HCT116 (cell line): ENCODE measurements around the gene SLC9A9. TPM values are rescaled to one million over a fixed set of nuclear protein-coding genes. Genes with fewer than 3 reads are reported as not detected.

Experiments
- ATAC-seq: fragments of 200-7000 bp; cut with Tn5 transposase; 2 replicates; pipeline ENCODE4 v1.9.1; 2020; ENCODE audit warnings: mild to moderate bottlenecking, moderate library complexity
- BruUV-seq: library from RNA; stranded (reverse); fragments of 400-500 nt; replicated peaks from 2 replicates; lab custom pipeline; 2021; lab: Mats Ljungman, UMichigan
- CTCF ChIA-PET: fragments of 300-600 bp; sonication (Branson Sonifier 250); formaldehyde crosslinking; loops from one replicate; lab custom pipeline; 2021; ENCODE audit warnings: antibody characterized with exemption; lab: Charles Lee
- POLR2A ChIA-PET: fragments of 300-600, 350-600 bp; sonication (Branson Sonifier 250); formaldehyde crosslinking; loops from one replicate; lab custom pipeline; 2021; ENCODE audit warnings: antibody characterized with exemption; lab: Charles Lee
- RAD21 ChIA-PET, 2 experiments: fragments of 300-600 bp; sonication (Branson Sonifier 250); formaldehyde crosslinking; loops; one replicate each; lab custom pipeline; 2023; ENCODE audit warnings: low total read pairs in 2 of 2; ENCODE audit not compliant: uncharacterized antibody in 2 of 2, unreplicated experiment in 2 of 2, low non-redundant PET in 1 of 2; lab: Charles Lee
- DNase-seq: peaks from one replicate; pipeline ENCODE4 v3.0.0-alpha.2; 2010; ENCODE audit warnings: low read depth, low spot score
- H2AFZ ChIP-seq: fragments of 200-600 bp; shearing (Covaris generic), sonication (generic); 2 replicates; pipeline ENCODE4 v1.6.1; 2017; ENCODE audit warnings: low read depth, mixed run types, mixed read lengths, antibody characterized with exemption, low read length; ENCODE audit not compliant: poor library complexity, severe bottlenecking
- H3K27ac ChIP-seq: 2 replicates; pipeline ENCODE4 v1.5.1; 2012; ENCODE audit warnings: low read depth, low read length
- H3K27me3 ChIP-seq: fragments of 200-600 bp; sonication (generic); 2 replicates; pipeline ENCODE4 v1.6.1; 2016; ENCODE audit warnings: mixed run types, low read length, mixed read lengths; ENCODE audit not compliant: insufficient read depth
- H3K36me3 ChIP-seq, 2 experiments: fragments of 200-500 bp in 1 of 2; fragments of 200-600 bp in 1 of 2; sonication (Bioruptor generic) in 1 of 2; sonication (generic) in 1 of 2; 2 replicates each; pipeline versions ENCODE4 v1.5.1 to v1.6.1; 2014 to 2016; ENCODE audit warnings: low read length in 2 of 2, inconsistent platforms in 1 of 2, mixed read lengths in 1 of 2, mixed run types in 1 of 2; ENCODE audit not compliant: insufficient read depth in 2 of 2, control insufficient read depth in 1 of 2
- H3K4me1 ChIP-seq, 2 experiments: fragments of 200-600 bp in 1 of 2; sonication (generic) in 1 of 2; 2 replicates each; pipeline versions ENCODE4 v1.5.1 to v1.6.1; 2012 to 2017; ENCODE audit warnings: low read length in 2 of 2, inconsistent platforms in 1 of 2, mild to moderate bottlenecking in 1 of 2, mixed read lengths in 1 of 2, mixed run types in 1 of 2, moderate library complexity in 1 of 2; ENCODE audit not compliant: insufficient read depth in 2 of 2, control insufficient read depth in 1 of 2
- H3K4me2 ChIP-seq: fragments of 200-600 bp; sonication (generic); 2 replicates; pipeline ENCODE4 v1.6.1; 2017; ENCODE audit warnings: mixed run types, low read length, mixed read lengths
- H3K4me3 ChIP-seq, 2 experiments: fragments of 200-600 bp in 1 of 2; sonication (generic) in 1 of 2; replicated peaks in 1 of 2; 2 replicates each; pipeline ENCODE4 v1.5.1; 2011 to 2016; ENCODE audit warnings: low read length in 2 of 2, control low read depth in 1 of 2, low read depth in 1 of 2, mild to moderate bottlenecking in 1 of 2, mixed read lengths in 1 of 2, mixed run types in 1 of 2
- H3K79me2 ChIP-seq: fragments of 200-600 bp; sonication (generic); 2 replicates; pipeline ENCODE4 v1.6.1; 2017; ENCODE audit warnings: mild to moderate bottlenecking, mixed run types, low read length, moderate library complexity, mixed read lengths; ENCODE audit not compliant: insufficient read depth
- H3K9ac ChIP-seq: fragments of 200-600 bp; sonication (generic); 2 replicates; pipeline ENCODE4 v1.6.1; 2016; ENCODE audit warnings: low read length, mixed read lengths
- H3K9me2 ChIP-seq: fragments of 200-600 bp; sonication (generic), shearing (Covaris generic); 2 replicates; pipeline ENCODE4 v1.6.1; 2017; ENCODE audit warnings: mixed run types, mild to moderate bottlenecking, moderate library complexity; ENCODE audit not compliant: insufficient read depth
- H3K9me3 ChIP-seq, 2 experiments: fragments of 200-500 bp in 1 of 2; fragments of 200-600 bp in 1 of 2; sonication (Bioruptor generic) in 1 of 2; sonication (generic) in 1 of 2; 2 replicates each; pipeline ENCODE4 v1.6.1; 2014 to 2017; ENCODE audit warnings: low read length in 2 of 2, mixed read lengths in 2 of 2, inconsistent platforms in 1 of 2, low read depth in 1 of 2, mild to moderate bottlenecking in 1 of 2, mixed run types in 1 of 2, moderate library complexity in 1 of 2; ENCODE audit not compliant: control insufficient read depth in 1 of 2, insufficient read depth in 1 of 2
- H4K20me1 ChIP-seq: fragments of 200-600 bp; sonication (generic), shearing (Covaris generic); 2 replicates; pipeline ENCODE4 v1.6.1; 2017; ENCODE audit warnings: mixed run types, mild to moderate bottlenecking, moderate library complexity; ENCODE audit not compliant: insufficient read depth
- CBX3 ChIP-seq: IDR thresholded peaks from 2 replicates; pipeline ENCODE4 v1.6.1; 2012; ENCODE audit warnings: low read depth
- CEBPB ChIP-seq: IDR thresholded peaks from 2 replicates; pipeline ENCODE4 v1.6.1; 2012; ENCODE audit warnings: low read depth
- CTCF ChIP-seq, 3 experiments: fragments of 200-600 bp in 1 of 3; sonication (generic) in 1 of 3; IDR thresholded peaks in 2 of 3; conservative IDR thresholded peaks in 1 of 3; 2 replicates each; pipeline ENCODE4 v1.5.1; 2012 to 2017; ENCODE audit warnings: low read depth in 2 of 3, low read length in 2 of 3, antibody characterized with exemption in 1 of 3, borderline replicate concordance in 1 of 3, control low read depth in 1 of 3, mild to moderate bottlenecking in 1 of 3, mixed read lengths in 1 of 3, mixed run types in 1 of 3, moderate library complexity in 1 of 3; ENCODE audit not compliant: insufficient read depth in 1 of 3
- EGR1 ChIP-seq: IDR thresholded peaks from 2 replicates; pipeline ENCODE4 v1.6.1; 2012; ENCODE audit warnings: low read depth
- EZH2 ChIP-seq: fragments of 200-600 bp; sonication (generic); IDR thresholded peaks from 2 replicates; pipeline ENCODE4 v1.6.1; 2017; ENCODE audit warnings: antibody characterized with exemption, mixed run types
- EZH2phosphoT487 ChIP-seq: fragments of 200-600 bp; IDR thresholded peaks from 2 replicates; pipeline ENCODE4 v1.6.1; 2018; ENCODE audit warnings: antibody characterized with exemption, borderline replicate concordance
- FOSL1 ChIP-seq: IDR thresholded peaks from 2 replicates; pipeline ENCODE4 v1.6.1; 2012; ENCODE audit warnings: low read depth
- JUND ChIP-seq: IDR thresholded peaks from 2 replicates; pipeline ENCODE4 v1.6.1; 2012
- MAX ChIP-seq: IDR thresholded peaks from 2 replicates; pipeline ENCODE4 v1.6.1; 2012
- POLR2A ChIP-seq: IDR thresholded peaks from 2 replicates; pipeline ENCODE4 v1.7.0; 2011; ENCODE audit warnings: borderline replicate concordance; ENCODE audit not compliant: insufficient read depth, insufficient read length; ENCODE audit errors: extremely low read depth
- POLR2AphosphoS5 ChIP-seq: IDR thresholded peaks from 2 replicates; pipeline ENCODE4 v1.6.1; 2011; ENCODE audit warnings: mild to moderate bottlenecking, low read depth, low read length, moderate library complexity
- RAD21 ChIP-seq: IDR thresholded peaks from 2 replicates; pipeline ENCODE4 v1.6.1; 2012; ENCODE audit warnings: low read depth, mild to moderate bottlenecking
- SIN3A ChIP-seq: IDR thresholded peaks from 2 replicates; pipeline ENCODE4 v1.6.1; 2012; ENCODE audit warnings: low read depth
- SP1 ChIP-seq: IDR thresholded peaks from 2 replicates; pipeline ENCODE4 v1.6.1; 2012; ENCODE audit warnings: low read depth
- SRF ChIP-seq: IDR thresholded peaks from 2 replicates; pipeline ENCODE4 v1.6.1; 2012; ENCODE audit warnings: low read depth
- TCF7L2 ChIP-seq: IDR thresholded peaks from 2 replicates; pipeline ENCODE4 v1.7.0; 2011; ENCODE audit warnings: borderline replicate concordance, inconsistent platforms; ENCODE audit not compliant: insufficient read depth, insufficient read length; ENCODE audit errors: extremely low read depth
- YY1 ChIP-seq: IDR thresholded peaks from 2 replicates; pipeline ENCODE4 v1.6.1; 2011; ENCODE audit warnings: low read length, low read depth, moderate library complexity, mild to moderate bottlenecking; ENCODE audit not compliant: insufficient replicate concordance; ENCODE audit errors: extremely low read depth
- ZBTB33 ChIP-seq: IDR thresholded peaks from 2 replicates; pipeline ENCODE4 v1.6.1; 2011; ENCODE audit warnings: mild to moderate bottlenecking, low read length, moderate library complexity; ENCODE audit not compliant: insufficient replicate concordance; ENCODE audit errors: extremely low read depth
- ZFX ChIP-seq: fragments of 450-650 bp; IDR thresholded peaks from 2 replicates; pipeline ENCODE4 v1.6.1; 2017
- ZNF274 ChIP-seq: fragments of 200-500 bp; sonication (Bioruptor generic); IDR thresholded peaks from 2 replicates; pipeline ENCODE4 v1.6.1; 2014; ENCODE audit warnings: mild to moderate bottlenecking, low read depth, low read length, inconsistent platforms
- intact Hi-C: fragments of 100-400 bp; cut with micrococcal nuclease; formaldehyde crosslinking; loops from 2 replicates; pipeline ENCODE4 v1.10.0; 2022
- total RNA-seq: library from RNA; stranded (reverse); gene quantifications from one replicate; pipeline ENCODE4 v1.2.1, GENCODE V29; 2021; ENCODE audit not compliant: unreplicated experiment

The SLC9A9 gene
- total RNA-seq, 1 experiment from 2014 or later, result 0.20 TPM

- Histone ChIP-seq H3K36me3 (no peaks in the 10 kb centered on the region), H2AFZ (no peak overlapping the region), H3K4me2 (no peak overlapping the region), H3K9me2 (no peaks in the 10 kb centered on the region), H3K9ac (no peak overlapping the region), H3K79me2 (no peaks in the 10 kb centered on the region), H3K27me3 (0 out of 2 replicates have a peak, but pooled peaks cover 5% of the 10 kb centered on the region), H3K4me1 (no peaks in the 10 kb centered on the region), H3K9me3 (no peaks in the 10 kb centered on the region), H3K27ac (no peak overlapping the region), H4K20me1 (no peaks in the 10 kb centered on the region), H3K4me3 (no peak overlapping the region)
- POLR2A ChIA-PET, result no interaction called here
- no peak for TF ChIP-seq RAD21
- TF ChIP-seq ZFX, result no peak
- TF ChIP-seq EGR1, result no peak
- no peak for TF ChIP-seq ZNF274
- TF ChIP-seq SRF, result no peak
- no peak for TF ChIP-seq CTCF (IDR thresholded peaks at IDR 0.05 in 2 of 3, conservative IDR thresholded peaks at IDR 0.05 in 1 of 3; ENCODE audit: borderline replicate concordance in 1 of 3, insufficient read depth in 1 of 3, low read depth in 2 of 3, low read length in 2 of 3)
- TF ChIP-seq SP1, result no peak
- TF ChIP-seq EZH2phosphoT487, result no peak
- TF ChIP-seq CBX3, result no peak
- TF ChIP-seq FOSL1, result no peak
- TF ChIP-seq YY1, result no peak
- TF ChIP-seq POLR2A, result no peak
- no peak for TF ChIP-seq POLR2AphosphoS5
- TF ChIP-seq EZH2, result no peak
- TF ChIP-seq ZBTB33, result no peak
- TF ChIP-seq TCF7L2, result no peak
- no peak for TF ChIP-seq MAX
- TF ChIP-seq JUND, result no peak
- no peak for TF ChIP-seq SIN3A
- no peak for TF ChIP-seq CEBPB
- RAD21 ChIA-PET, result no interaction called here
- CTCF ChIA-PET, result interaction anchor here (1.0 kb wide), 1 partner anchor 114 kb away, joined by 3 read pairs; no protein-coding TSS in a partner anchor
- no TSS peak for BruUV-seq
- intact Hi-C loops, result no loop called here
- no peak for DNase-seq
- no peak for ATAC-seq
These were observed 77.0 kb downstream of the SLC9A9 start for GRCh38 chr3:143771258-143771657.
